Stimulated activated naive CD4-positive, alpha-beta T cell treated with Interleukin-2 at 50 U/mL for 16 hours (primary cell): ENCODE measurements around the gene TMPRSS11B.
"Not testable (repeated sequence)": the region's sequence is repeated elsewhere in the genome, so short reads cannot be mapped to it uniquely, and the experiment has no call there.

ENCODE experiments used
- DNase-seq: peaks from one replicate; lab custom pipeline; 2025; lab: John Stamatoyannopoulos, UW

Gene TMPRSS11B, protein sequence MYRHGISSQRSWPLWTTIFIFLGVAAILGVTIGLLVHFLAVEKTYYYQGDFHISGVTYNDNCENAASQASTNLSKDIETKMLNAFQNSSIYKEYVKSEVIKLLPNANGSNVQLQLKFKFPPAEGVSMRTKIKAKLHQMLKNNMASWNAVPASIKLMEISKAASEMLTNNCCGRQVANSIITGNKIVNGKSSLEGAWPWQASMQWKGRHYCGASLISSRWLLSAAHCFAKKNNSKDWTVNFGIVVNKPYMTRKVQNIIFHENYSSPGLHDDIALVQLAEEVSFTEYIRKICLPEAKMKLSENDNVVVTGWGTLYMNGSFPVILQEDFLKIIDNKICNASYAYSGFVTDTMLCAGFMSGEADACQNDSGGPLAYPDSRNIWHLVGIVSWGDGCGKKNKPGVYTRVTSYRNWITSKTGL

DNA sequence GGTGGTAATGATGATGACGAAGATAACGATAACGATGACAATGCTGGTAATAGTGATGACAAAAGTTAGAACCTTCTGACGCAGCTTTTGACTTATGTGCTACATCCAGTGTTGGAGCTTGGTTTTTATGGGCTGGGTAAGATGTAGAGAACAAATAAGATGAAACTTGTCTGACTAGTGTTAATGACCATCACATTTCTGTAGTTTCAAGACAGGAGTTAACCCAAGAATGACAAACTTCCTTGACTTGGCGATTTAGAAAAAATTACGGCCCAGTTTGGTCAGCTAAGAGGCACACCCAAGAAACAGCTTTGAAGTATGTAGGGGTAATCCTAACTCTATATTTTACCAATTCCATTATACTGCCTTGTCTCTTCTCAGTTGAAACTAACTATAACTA, at the start of gene TMPRSS11B:
Gene TMPRSS11B (minus strand): TSS at position 101 of the 400 bp plus-strand sequence. CDS start 136 bp downstream, outside the sequence.
- DNase-seq = no peak

DNA sequence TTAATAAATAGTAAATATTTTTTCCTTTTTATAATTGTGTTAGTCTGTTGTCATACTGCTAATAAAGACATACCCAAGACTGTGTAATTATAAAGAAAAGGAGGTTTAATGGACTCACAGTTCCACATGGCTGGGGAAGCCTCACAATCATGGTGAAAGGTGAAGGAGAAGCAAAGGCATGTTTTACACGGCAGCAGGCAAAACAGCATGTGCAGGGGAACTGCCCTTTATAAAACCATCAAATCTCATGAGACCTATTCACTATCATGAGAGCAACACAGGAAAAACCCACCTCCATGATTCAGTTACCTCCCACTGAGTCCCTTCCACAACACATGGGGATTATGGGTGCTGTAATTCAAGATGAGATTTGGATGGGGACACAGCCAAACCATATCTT, 45.8 kb upstream of the TMPRSS11B start:
- no peak for DNase-seq

DNA sequence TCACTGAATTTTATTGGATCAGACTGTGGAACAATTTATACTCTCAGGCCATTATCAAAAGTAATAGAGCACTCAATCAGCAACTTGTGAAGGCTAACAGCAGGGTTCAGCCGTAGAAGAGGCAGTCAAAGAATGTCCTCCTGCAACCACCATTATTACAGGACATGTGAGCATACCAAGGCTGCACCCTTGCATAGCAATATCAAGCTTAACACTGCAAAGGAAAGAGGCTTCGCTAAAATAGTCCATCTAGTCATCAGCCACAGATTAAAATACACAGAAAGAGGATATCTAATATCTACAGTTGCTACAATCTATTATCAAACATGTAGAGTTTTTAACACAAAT, 42.9 kb upstream of the TMPRSS11B start:
- DNase-seq = no peak

DNA sequence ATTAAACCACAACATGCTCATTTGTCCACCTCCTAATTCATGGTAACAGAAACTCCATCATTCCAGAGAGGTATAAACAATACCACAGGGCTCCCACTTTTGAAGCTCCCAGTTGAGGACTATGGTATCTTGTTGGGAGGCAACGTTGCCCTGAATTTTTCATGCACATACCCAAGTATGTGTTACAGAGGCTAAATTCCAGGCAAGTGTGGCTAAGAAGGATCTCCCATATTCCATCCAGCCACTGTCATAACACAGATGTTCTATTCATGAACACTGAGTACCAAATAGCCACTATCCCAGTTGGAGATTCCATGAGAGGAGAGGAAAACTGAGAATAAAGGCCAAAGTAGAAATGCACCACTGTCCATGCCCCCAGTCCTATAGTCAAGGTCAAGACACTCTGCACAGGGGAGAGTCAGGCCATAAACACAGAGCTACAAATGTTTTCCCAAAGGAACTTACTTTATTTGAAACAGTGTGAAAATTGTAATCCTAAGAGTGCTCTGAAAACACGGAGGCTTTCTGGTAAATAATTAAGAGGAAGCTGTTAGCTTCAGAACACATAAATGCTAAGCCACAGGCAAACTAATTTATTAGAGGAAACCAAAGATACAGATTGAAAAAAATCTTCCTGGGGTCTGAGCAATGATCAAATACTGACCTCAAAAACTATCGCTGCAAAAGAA, 42.4 kb upstream of the TMPRSS11B start:
- DNase-seq = no peak

DNA sequence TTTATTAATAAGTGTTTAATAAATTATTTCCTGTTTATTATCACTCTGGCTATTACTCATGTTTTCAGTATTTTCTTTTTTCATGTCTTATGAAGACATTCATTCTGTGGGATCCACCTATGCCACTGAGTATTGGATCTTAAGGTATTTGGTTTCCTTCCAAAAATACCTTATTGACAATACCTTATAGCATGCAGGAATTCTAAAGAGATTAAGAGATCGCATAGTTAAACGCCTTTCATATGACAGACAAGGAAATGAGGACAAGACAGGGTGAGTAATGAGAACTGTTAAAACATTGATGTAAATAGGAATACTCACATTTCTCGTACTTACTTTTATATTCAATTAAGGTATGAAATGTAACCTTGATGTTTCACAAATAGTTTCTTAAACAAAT, 38.2 kb upstream of the TMPRSS11B start:
- no peak for DNase-seq

DNA sequence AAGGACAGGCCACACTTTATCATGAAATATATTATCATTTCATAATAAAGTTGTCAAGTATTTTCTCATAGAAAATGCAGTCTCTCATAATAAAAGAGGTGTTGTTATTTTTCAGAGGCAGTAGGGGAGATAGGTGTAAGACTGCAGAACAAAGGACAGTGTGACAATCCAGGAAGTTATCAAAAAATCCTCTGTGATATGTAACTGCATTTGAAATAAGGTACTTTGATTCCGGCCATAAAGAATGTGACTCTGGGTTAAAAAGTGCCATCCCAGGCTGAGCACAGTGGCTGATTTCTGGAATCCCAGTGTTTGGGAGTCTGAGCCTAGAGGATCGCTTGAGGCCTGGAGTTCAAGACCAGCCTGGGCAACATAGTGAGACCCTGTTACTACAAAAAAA, 37.6 kb upstream of the TMPRSS11B start:
- no peak for DNase-seq

DNA sequence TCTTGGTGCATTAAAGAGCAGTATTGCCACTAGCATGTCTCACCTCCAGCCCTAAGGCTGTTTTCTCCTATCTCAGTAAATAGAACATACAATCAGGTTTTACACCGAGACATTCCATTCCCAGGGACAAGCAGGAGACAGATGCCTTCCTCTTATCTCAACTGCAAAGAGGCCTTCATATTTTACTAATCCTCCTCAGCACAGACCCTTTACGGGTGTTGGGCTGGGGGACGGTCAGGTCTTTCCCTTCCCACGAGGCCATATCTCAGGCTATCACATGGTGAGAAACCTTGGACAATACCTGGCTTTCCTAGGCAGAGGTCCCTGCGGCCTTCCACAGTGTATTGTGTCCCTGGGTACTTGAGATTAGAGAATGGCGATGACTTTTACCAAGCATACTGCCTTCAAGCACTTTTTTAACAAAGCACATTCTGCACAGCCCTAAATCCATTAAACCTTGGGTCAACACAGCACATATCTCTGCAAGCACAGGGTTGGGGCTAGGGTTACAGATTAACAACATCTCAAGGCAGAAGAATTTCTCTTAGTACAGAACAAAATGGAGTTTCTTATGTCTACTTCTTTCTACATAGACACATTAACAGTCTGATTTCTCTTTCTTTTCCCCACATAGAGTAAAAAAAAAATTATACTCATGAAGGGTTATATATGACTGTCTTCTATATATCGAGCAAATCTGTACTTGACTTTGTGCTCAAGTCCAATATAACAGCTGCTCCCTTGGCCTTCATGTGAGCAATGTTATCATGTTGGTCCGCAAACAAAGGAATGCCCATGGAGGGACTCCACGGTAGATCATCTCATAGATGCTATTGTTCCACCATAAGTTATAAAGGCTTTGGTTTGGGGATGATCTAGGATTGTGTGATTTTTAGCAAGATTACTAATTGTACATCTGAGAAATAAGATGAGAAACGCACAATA, 36.6 kb upstream of the TMPRSS11B start:
- DNase-seq = not testable (repeated sequence)

DNA sequence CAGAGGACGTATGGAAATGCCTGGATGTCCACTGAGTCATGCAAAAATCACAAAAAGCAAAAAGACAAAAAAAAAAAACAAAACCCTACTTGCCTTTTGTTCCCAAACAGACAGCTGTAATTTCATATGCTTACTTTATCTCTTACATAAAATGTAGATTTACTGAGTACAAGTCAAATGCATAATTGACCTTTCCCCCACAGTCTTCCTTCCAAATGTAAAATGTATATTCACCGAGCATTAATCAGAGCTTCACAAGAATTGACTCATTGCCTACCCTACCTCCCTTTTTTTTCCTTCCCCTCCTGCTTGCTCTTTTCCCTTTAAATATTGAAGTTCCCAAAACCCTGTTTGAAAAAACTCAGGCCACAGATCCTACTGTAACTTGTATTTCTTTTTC, 32.5 kb upstream of the TMPRSS11B start:
- DNase-seq = no peak

DNA sequence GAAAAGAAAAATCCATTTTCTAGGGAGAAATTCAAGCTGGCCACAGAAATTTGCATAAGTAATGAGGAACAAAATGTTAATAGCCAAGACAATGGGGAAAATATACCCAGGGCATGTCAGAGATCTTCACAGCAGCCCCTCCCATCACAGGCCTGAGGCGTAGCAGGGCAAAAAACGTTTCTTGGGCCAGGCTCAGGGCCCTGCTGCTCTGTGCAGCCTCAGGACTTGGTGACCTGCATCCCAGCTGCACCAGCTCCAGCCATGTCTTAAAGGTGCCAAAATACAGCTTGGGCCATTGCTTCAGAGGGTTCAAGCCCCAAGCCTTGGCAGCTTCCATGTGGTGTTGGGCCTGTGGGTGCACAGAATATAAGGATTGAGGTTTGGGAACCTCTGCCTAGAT, 32.1 kb upstream of the TMPRSS11B start:
- DNase-seq = no peak

DNA sequence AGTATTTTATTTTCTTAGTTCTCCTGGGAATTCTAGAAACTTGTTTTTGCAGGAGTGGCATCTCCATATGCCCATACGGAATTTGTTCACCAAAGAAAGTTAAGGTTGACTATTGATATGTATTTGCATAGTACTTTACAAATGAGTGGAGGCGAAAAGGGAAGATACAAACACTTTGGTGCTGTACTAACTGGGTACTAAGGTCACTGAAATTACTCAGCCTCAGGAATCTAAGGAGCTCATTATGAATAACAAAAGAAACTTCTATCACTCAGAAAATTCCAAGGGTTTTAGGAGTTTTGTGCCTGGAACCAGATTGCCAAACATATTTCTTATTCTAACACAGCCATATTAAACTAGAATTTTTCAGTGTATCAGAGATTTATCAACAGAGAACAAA, 27.4 kb upstream of the TMPRSS11B start:
- no peak for DNase-seq

DNA sequence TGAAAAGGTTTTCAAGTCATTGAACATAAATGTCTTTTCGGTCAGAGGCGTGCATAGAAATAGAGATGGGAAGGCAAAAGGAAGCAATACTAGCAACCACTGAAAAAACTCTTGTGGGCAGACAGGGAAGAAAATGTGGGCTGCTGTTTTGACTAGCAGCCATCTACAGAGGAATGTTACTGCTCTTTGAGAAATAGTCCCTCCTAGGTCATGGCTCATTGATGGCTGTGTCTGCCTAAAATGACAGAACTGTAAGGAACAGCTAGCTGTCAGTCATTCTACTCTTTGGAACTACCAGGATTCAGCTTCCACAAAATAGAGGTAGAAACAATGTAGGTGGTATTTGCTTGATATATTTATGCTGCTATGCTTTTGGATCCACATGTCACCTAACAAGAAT, 26.9 kb upstream of the TMPRSS11B start:
- no peak for DNase-seq

DNA sequence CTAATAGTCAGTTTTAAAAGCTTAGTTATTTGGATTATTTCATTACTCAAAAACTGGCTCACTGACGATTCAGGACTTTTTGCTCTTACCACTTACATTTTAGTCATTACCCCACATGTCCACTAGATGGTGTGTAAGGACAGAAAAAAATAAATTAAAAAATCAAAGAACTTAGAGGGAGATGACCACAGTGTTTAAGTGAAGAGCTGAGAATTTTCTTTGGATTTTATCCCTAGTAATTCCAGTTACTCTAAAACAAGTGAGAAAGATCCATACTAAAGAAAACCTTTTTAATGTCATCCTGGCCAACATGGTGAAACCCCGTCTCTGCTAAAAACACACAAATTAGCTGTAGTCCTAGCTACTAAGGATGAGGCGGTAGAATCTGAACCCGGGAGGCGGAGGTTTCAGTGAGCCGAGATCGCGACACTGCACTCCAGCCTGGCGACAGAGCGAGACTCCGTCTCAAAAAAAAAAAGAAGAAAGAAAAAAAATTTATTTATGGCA, 26.4 kb upstream of the TMPRSS11B start:
- no peak for DNase-seq

DNA sequence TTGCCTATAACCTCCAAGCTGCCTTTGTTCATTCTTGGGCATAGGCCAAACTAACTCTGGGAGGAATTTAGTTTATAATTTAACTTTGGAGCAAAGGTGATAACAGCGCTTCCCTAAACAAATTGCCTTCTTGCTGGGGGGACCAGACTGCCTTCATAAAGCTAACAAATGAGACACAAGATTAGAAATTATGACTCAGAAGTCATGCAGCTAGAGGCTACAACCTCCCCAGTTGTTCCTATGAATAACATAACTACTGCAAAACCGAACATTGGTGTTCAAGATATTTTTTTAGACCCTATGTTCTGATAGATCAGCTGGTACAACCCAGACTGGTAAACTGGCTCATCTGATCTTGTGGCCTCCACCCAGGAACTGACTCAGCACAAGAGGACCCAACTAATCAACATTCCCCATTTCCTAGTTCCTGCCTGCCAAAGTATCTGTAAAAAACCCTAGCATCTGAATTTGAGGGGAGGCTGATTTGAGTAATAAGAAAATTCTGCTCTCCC, 22.0 kb upstream of the TMPRSS11B start:
- no peak for DNase-seq

DNA sequence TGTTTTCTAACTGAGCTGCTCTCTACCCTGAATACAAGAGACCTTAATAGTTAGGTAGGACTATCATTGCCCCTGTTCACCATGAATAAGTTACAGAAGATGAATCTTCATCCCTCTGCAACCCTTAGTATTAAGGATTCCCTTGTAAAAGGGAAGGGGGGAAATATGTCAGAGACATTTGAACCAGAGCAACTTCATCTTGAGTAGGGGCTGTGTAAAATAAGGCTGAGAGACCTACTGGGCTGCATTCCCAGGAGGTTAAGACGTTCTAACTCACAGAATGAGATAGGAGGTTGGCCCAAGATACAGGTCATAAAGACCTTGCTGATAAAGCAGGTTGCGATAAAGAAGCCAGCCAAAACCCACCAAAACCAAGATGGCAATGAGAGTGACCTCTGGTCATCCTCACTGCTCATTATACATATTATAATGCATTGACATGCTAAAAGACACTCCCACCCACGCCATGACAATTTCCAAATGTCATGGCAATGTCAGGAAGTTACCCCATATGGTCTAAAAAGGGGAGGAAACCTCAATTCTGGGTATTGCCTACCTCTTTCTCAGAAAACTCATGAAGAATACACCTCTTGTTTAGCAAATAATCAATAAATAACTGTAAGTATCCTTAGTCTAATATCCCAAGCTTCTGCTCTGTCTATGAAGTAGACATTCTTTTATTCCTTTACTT, 19.5 kb upstream of the TMPRSS11B start:
- DNase-seq = no peak

DNA sequence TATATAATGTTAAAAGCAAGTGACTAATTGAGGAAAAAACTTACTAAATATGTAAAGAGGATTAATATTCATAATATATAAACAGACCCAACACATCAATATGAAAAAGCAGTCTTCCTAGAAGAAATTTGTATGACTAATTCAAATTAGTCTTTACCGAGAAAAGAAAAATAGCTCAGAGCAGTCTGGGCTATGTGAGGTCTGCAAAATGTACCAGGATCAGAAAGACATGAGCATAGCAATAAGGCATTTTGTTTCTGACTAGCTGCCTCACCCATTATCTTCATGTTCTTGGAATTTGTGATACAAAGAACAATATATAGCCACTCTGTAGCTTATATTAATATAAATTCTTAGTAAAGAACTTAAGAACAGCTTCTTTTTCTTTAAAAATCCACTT, 13.7 kb upstream of the TMPRSS11B start:
- no peak for DNase-seq

DNA sequence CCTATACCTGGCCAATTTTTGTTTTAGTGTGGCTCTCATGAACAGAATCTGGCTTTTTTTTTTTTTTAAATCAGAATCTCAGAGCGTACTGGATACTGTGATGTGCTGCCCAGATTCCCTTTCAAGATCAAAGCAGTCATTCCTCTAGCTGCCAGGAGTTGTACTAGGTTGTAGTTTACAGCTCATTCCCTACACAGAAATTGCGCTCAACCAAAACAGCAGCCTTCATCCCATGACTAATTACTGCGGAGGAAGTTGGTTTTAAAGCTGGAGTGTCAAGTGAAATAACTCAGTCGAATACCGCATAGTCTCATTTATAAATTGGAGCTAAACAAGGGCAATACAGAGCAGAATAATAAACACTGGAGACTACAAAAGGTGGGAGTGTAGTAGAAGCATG, 12.2 kb upstream of the TMPRSS11B start:
- no peak for DNase-seq

DNA sequence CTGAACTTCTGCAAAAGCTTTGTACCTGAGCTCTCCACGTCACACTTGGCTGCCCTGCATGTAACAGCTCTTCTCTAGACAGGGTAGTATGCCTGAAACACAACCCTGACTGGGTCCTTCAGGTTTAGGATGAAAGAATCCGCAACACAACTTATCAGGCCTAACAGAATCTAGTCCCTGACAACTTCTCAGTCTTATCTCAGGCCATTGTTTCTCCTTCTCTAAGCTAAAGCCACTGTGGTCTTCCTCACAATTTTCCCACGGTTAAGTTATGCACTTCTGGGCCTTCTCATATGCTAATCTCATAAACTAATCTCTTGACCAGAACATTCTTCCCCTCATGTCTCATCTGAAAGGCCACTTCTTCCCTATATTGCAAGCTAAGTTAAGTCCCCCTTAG, 10.8 kb upstream of the TMPRSS11B start:
- no peak for DNase-seq

DNA sequence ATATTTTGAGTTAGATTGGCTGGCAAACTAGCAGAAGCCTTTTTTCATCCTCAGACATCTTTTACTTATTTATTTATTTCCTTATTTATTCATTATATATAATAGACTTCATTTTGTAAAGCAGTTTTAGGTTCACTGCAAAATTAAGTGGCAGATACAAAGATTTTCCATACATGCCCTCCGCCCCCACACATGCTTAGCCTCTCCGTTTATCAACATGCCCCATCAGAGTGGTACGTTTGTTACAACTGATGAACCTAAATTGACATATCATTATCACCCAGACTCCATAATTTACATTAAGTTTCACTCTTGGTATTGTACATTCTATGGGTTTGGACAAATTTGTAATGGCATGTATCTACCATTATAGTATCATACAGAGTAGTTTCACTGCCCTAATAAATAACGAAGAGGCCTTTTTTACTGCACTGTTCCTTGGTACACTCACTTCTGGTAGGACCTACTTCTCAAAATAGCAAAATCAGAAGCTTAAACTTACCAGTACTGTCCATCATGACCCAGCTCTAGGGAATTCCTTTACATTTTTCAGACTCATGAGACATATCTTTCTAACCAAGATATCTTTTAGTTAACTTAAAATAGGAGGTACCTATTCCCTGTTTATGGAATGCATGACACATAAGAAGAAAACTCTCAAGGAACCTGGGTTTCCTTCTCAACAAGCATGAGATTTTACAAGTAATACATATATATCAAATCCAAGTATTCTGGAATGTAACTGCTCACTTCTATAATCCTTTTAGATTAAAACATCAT, 4.8 kb upstream of the TMPRSS11B start:
- peak; percentile 6 for DNase-seq

DNA sequence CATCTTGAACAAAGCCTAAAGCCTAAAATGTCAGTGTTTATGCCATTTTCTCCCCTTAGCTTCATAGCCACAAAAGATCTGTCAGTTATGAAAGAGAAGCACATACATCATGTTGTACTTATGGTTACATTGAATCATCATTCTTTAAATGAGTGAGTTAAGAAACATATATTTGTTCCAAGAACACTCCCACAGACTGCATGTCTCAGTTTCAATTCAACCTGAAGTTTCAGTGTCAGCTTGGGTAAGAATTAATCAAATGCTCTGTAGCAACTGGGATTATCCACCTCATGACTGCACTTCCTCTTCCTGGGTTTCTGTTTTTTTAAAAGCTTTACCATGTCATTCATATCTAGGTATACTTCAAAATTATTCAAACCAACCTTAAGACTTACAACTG, 3.9 kb upstream of the TMPRSS11B start:
- no peak for DNase-seq

DNA sequence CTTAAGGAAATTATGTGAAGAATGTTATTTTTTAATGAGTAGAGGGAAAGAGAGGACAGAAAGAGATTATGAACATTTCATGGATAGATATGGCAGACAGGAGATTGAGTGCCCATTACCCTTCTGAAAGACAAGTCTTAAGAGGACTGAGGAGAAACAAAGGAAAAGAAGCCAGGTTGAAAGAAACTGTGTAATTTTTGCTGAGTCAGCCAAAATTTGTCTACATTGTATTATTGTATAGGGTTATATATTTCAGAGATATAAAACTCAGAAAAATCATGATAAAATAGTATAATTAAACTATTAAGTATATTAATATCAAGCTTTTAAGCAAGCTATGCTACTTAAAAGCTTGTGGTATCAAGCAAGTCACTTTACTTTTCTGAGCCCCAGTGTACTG, 4.9 kb downstream of the TMPRSS11B start:
- no peak for DNase-seq

DNA sequence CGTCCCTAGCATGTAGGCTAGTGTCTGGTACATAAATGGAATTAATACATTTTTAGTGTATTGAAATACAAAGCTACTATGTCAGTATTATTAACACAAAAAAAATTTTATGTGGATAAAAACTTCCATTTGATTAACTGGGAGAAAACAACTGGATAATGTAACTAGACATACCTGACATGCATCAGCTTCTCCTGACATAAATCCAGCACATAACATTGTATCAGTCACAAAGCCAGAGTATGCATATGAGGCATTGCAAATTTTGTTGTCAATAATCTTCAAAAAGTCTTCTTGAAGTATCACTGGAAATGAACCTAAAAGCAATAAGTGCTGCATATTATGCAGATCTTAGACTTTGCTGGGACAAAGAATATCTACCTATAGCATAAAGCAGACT, 16.9 kb downstream of the TMPRSS11B start:
- no peak for DNase-seq
